ENCODE results near the gene SELENOH.
"Not testable (repeated sequence)": the region's sequence is repeated elsewhere in the genome, so short reads cannot be mapped to it uniquely, and the experiment has no call there.

Gene SELENOH, protein sequence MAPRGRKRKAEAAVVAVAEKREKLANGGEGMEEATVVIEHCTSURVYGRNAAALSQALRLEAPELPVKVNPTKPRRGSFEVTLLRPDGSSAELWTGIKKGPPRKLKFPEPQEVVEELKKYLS

DNA sequence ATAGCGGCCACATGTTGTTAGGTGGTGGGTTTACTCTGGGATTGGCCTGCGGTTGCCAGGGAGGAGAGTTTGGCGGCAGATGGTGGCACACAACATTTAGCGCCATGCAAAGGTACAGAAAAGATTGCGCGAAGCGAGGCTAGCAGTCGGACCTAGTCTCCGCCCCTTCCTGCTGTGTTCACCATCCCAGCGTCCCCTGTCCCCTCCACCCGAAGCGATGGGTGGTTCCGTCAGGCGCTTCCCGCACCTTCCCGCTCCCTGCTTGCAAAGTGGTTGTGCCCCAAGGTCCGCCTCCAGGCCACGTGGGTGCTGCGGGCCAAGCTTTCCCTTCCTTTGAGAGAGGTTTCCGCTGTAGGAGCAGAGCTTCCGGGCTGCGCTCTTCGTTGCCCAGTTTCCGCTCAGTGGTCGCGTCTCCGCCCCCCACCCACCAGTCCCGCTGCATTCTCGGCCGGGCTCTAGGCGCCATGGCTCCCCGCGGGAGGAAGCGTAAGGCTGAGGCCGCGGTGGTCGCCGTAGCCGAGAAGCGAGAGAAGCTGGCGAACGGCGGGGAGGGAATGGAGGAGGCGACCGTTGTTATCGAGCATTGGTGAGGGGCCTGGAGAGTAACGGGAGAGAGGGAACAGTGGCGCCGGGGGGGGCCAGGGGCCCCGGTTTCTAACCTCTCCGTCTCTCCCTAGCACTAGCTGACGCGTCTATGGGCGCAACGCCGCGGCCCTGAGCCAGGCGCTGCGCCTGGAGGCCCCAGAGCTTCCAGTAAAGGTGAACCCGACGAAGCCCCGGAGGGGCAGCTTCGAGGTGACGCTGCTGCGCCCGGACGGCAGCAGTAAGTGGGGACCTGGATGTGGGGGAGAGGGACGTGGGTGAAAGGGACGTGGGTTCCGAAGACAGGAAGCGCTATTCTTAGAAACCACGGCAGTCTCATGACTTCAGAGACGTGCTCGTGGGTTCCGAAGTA lies at the start of gene SELENOH:
SELENOH (plus strand) TSS at position 360 of the 955 bp plus-strand sequence; CDS start at position 465, 105 bp downstream.
- DNase-seq = peak; percentile 93

DNA sequence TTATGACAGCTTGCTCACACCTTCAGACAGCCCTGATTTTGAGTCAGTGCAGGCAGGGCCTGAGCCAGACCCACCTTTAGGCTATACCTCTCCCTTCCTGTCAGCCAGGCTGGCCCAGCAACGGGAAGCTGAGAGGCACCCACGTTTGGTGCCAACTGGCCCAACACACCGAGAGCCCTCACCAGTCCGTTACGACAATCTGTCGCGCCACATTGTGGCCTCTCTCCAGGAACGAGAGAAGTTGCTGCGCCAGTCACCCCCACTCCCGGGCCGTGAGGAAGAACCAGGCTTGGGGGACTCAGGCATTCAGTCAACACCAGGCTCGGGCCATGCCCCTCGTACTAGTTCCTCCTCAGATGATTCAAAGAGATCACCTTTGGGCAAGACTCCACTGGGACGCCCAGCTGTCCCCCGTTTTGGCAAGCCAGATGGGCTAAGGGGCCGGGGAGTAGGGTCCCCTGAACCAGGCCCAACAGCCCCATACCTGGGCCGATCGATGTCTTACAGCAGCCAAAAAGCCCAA lies 42.4 kb upstream of the SELENOH start:
- DNase-seq = no peak

DNA sequence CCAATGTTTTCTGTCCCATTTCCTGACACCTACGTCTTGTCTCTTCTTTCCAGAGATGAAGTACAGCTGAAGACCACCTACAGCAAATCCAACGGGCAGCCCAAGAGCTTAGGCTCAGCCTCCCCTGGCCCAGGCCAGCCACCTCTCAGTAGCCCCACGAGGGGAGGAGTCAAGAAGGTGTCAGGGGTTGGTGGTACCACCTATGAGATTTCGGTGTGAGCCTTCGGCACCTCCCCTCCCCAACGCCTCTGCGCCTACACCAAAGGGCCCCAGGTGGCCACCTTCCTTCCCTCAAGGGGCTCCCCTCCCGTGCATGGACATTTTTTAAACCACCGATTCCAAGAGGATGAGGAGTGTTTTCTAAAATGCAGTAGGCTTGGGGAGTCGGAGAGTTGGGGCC lies 41.5 kb upstream of the SELENOH start:
- no peak for DNase-seq

DNA sequence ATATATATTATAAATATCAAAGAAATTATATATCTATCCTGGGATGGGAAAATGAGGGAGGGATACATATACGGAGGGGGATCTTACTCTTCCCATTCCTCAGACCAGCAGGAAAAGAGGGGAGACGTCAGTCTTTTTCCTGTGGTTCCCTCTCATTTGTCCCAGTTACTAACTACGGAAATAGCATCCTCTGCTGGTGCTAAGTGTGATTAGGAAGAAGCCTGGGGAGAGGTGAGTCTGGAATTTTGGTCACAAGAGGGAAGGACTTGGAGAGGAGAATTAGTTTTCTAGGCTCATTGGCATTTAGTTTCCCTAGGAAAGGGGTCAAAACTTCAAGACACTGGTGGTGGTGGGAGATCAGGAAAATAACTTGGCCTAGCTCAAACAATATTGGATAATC lies 40.9 kb upstream of the SELENOH start:
- no peak for DNase-seq

DNA sequence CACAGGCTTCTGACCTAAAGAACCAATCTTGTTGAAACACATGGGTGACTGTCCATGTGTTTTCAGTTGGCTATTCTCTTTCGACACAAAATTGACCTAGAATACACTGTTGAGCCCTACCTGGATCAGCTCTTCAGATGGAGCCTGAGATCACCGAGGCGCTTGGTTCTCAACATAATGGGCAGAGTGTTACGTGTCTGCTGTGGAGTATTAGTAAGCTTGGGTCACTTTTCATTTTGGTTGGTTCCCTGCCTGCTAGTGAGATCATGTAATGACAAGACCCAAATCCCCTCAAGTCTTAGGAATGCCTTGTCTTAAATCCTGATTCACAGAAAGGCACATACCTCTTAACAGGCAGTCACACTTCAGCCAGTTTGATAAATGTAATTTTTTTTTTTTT lies 38.0 kb upstream of the SELENOH start:
- no peak for DNase-seq

DNA sequence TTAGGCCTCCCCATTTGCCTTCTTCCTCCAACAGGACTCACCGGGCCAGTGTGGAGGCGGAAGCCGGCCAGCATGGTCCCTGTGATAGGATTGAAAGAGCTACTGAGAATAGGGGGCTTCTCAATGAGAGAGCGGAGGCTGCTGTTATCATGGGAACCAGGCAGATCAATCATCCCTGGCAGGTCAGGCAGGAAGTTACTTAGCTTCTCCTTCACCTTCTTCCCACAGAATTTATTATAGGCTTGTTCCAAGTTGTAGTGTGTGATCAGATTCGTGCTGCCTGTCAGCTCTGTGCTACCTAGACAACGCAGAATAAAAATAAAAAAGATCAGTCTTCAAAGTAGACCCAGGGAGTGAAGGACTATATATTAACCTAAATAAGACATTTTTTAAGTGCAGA lies 36.4 kb upstream of the SELENOH start:
- DNase-seq = no peak

DNA sequence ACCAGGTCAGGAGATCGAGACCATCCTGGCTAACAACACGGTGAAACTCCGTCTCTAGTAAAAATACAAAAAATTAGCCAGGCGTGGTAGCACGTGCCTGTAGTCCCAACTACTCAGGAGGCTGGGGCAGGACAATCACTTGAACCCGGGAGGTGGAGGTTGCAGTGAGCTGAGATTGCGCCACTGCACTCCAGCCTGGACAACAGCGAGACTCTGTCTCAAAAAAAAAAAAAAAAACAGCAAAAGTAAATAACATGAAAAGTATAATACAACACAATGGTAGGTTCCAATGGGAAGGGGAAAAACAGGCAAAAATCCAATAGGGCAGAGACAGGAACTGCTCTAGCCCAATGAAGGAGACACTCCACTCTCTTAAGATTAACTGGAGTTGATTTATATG lies 35.9 kb upstream of the SELENOH start:
- DNase-seq = not testable (repeated sequence)

DNA sequence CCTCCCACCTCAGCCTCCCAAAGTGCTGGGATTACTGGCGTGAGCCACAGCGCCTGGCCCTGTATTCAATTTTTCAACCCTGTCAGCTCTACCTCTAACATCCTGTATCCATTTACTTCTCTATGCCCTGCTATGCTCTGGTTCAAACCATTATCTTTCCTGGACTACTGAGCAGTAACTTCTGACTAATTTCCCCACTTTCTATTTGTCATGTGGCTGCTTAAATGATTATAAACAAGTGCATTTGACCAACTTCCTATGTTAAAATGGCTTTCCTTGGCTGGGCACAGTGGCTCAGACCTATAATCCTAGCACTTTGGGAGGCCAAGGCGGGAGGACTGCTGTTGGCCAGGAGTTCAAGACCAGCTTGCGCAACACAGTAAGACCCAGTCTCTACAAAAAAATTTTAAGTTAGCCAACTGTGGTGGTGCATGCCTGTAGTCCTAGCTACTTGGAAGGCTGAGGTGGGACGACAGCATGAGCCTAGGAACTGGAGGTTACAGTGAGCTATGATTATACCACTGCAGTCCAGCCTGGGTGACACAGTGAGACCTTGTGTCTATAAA lies 31.4 kb upstream of the SELENOH start:
- no peak for DNase-seq

DNA sequence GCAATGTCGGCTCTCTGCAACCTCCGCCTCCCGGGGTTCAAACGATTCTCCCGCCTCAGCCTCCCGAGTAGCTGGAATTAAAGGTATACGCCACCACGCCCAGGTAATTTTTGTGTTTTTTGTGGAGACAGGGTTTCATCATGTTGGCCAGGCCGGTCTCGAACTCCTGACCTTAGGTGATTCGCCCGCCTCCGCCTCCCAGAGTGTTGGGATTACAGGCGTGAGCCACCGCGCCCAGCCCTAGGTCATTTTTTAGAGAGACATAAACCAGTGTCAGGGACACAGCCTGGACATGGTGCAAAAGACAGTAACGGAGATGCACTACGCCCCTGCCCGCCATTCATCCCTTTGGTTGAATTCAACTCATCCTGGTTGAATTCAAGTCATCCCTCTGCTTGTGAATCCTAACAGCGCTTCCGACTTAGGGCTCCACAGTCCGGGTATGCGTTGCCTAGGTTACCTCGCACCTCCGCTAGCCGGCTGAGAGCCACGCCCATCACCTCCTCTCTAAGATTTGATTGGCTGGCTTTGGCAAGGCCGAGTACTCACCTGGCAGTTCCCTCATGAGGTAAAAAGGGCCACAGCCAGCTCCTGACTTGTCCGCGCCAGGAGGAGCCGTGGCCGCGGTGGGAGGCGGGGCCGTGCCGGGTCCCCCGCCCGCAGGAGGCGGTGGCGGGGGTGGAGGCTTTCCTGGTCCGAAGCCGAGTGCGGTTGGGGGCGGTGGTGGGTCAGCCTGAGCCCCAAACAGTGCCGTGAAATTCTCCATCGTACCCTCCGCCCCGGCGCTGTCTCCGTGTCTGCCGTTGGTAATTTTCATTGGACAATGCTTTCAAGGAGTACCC lies 29.7 kb upstream of the SELENOH start, which contains the start of gene MED19:
MED19 (minus strand) TSS at position 802 of the 842 bp plus-strand sequence; CDS start at position 766, 36 bp downstream.
- DNase-seq = peak; percentile 93

DNA sequence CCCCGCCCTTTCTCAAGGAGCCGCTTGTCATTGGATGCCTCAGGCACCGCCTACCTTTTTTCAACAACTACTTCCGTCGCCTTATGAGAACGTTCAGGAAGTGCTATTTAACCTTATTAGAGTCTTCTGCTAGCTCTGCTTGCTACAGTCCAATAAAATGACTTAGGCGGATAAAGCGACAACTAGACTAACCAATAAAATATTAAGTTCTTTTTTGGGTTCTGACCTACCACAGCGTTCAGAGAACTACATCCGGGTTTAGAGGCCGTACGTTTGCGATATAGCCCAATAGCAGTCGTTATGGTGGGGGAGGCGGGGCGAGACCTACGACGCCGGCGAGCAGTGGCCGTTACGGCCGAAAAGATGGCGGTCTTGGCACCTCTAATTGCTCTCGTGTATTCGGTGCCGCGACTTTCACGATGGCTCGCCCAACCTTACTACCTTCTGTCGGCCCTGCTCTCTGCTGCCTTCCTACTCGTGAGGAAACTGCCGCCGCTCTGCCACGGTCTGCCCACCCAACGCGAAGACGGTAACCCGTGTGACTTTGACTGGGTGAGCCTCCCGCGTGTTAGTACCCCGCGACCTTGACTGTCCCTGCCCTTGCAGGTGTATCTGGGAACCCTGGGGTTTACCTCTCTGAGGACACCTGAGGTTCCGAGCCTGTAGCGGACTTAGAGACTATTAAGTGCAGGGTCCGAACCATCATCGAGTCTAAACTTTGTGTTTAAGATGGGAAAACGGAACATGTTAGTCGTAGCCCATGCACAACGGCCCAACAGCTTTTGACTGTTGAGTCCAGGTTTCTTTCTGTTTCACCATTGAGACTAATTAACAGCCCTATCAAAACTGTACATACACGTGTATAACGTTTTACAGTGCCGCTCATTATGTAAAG lies 28.8 kb upstream of the SELENOH start, which contains the start of gene TMX2:
TMX2 (plus strand) TSS at position 338 of the 895 bp plus-strand sequence; CDS start at position 364, 26 bp downstream.
- DNase-seq = peak; percentile 94

DNA sequence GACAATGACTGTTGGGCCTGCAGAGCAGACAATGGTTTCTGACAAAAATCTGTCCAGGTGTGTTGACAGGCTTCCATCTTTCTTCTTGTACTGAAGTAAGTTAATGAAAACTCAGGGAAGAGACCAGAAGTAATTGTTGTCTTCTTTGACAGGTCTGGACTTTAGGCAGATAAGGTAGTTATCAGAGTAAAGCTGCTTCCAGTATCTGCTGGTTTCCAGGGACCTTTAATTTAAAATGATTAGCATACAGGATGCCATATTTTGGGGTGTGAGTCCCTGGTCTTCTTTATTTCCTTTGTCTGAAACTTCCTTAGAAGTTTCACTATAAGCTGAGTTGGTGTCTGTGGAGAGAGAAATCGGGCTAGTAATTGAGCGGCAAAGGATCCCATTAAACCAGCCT lies 27.5 kb upstream of the SELENOH start:
- DNase-seq = no peak

DNA sequence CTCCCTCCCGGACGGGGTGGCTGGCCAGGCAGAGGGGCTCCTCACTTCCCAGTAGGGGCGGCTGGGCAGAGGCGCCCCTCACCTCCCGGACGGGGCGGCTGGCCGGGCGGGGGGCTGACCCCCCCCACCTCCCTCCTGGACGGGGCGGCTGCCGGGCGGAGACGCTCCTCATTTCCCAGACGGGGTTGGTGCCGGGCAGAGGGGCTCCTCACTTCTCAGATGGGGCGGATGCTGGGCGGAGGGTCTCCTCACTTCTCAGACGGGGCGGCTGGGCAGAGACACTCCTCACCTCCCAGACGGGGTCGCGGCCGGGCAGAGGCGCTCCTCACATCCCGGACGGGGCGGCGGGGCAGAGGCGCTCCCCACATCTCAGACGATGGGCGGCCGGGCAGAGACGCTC lies 24.6 kb upstream of the SELENOH start:
- not testable (repeated sequence) for DNase-seq

DNA sequence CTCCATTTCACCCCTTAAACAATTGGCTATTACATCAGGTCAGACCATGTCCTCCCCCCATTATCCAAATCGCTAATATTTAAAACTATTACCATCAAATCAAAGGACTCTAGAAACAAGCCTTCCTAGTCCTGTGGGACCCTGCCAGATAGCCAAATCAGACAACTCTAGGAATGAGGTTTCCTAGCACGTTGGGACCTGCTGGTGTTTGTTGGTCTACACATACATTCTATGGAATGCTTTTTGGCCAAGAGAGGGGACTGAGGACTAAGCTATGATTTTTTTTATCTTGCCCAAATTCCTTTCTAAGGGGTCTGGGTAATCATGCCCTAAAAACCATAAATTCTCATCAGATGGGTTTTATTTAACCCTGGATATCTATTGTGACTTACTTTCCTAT lies 14.1 kb upstream of the SELENOH start:
- DNase-seq = no peak

DNA sequence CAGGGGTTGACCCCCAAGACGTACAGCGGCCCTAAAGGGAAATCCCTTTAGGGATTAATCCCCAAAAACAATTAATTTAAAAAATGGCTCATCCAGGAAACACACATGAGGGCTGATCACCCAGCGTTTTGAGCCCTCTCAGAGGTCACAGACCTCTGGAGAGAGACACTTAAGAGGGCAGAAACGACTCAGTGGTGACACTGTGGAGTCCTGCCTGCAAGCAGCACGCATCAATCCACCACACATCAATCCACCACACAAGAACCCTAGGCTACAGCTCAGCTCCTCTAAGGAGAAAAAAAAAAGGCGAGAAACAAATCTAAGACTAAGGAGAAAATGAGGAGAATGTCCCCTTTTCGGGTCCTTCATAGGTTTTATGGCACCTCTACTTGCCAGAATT lies 12.5 kb upstream of the SELENOH start:
- DNase-seq = no peak

DNA sequence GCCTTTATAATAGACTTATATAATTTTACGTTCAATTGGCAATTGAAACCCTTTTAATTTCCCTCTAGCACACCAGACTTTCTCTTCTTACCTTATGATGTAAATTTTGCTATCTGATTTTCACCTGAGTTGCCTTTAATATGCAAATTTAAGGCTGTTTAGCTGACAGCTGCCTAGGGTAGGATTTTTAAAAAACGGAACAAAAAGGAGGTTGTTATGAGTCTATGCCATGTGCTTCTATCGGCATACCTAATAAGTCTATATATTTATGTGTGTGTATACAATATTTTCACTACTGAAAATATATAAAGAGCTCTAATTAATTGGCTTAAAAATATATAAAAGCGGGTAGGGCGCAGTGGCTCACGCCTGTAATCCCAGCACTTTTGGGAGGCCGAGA lies 11.8 kb upstream of the SELENOH start:
- DNase-seq = no peak

DNA sequence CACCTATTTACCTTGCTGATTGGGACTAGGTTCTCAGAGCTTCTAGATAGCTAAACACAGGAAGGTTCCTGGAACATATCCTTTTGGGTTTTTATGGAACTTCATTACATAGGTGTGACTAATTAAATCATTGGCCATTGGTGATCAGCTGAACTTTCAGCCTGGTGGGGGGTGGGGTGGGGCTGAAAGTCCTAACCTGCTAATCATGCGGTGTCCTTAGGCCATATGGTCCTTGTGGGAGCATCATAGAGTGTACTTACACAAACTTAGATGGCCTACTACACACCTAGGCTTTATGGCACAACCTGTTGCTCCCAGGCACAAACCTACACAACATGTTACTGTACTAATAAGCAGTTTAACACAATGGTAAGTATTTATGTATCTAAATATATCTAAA lies 8.6 kb upstream of the SELENOH start:
- DNase-seq = no peak

DNA sequence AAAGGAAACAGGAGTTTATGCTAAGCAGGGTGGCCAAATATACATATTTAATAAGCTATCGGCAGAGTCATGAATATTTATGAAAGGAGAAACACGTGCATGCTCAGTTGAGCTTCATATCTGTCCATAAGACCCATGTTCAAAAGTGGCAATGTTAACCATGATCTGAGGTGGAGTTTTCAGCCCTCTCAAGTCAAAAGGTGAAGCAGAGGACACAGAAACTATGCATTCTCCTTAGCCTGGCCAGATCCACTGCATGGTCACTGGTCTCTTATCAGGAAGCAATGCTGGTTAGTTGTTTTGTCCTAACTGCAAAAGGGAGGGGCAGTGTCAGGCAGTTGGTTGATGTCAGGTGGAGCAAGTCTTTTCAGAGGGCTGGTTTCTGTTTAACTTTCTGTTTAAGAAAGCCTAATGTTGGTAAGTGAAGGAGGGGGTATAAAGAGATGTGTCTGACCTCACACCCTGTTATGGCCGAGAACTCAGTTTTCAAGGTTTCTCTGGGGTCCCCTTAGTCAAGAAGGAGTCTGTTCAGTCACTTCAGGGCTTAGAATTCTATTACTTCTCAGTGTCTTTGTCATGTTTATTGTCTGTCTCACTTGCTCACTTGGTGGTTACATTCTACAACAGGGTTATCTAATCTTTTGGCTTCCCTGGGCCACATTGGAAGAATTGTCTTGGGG lies 5.5 kb upstream of the SELENOH start:
- no peak for DNase-seq

DNA sequence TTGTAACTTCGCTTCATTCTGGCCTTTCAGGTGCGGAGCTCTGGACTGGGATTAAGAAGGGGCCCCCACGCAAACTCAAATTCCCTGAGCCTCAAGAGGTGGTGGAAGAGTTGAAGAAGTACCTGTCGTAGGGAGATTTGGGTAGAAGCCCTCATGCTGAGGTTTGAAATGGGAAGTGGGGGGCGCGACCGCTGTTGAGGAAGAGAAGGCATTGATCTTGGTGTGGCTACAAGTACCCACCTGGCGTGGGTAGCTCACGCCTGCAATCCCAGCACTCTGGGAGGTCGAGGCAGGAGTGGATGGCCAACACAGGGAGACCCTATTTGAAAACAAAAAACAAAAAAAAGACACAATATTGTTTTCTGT lies 779 bp downstream of the SELENOH start:
- DNase-seq = no peak

DNA sequence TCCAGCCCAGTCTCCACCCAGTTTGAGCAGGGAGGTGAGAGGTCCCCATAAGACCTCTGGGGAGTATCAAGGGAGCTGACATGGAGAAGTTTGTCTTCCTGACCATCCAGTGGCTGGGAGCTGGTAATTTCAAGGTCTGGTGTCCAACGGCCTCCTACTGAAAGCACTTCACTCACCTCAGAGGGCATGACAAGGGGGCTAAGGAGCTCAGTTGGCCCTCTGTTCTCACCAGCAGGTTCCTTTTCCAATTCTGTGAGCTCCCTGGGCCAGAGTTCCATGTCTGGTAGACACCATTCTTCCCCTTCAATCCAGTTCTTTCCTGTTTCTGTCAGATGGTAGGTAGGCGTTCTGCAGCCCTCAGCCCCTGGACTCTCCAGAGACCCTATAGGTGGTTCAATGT lies 3.1 kb downstream of the SELENOH start:
- no peak for DNase-seq

DNA sequence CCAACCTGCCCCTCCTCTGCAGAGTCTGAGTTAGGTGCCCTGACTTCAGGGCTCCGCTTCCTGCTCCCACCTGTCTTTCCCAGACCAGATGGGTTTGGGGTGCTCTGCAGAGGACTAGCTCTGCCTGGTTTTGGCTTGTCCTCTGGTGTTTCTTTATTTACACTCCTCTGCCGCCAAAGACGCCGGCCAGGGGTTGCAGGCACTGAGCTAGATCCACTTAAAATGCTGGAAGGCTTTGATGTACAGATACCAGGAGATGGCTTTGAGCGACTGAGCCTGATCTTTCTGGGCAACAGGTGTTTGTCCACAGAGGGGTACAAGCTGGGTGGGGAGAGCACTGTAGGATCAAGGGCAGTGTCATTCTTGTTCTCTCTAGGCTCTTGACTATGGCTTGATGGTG lies 3.9 kb downstream of the SELENOH start:
- DNase-seq = no peak

DNA sequence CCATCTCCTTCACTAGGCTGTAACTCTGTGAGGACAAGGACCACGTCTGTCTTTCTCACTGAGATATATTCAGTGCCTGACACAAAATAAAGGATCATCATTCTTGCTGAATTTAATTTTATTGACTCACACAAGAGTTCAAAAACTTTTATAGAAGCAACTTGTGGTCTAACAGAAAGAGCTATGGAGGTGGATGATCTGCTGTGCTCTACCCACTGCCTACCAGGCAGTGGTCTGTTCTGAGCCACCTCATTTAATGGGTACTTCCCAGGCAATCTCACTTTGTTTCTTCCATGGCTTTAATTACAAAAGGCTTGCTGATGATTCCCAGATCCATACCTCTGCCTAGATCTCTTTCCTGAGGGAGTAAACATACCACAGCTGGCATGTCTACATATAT lies 5.6 kb downstream of the SELENOH start:
- DNase-seq = no peak
